Measurements from ENCODE around the gene RABL3.

DNA sequence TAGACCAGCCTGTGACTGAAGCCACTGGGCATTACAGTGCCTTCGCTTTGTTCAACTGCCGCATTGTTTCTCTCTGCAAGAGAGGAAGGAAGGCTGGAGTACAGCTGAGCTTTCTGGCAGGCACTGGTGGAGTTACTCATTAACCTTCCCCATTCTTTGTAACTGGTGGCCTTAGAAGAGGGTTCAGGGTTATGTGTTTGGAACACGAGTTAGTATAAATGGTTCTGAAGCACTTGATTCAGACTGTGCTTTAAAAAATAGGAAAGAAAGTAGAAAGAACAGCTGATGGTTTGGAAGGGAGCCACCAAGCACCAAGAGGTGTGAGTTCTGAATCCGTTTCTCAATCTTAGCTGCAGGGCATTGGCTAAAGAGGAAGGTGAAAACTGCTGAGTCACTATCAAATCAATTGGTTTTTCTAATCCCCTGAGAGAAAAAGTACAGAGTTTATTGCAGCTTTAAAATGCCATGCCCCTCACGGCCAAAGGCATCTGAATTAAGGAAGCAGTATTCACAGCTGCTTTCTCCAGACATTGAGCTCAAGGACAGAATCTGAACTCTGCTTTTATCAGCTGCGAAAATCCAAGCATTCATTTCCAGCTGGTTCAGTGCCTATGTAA lies 63.9 kb downstream of the RABL3 start:
- TF ChIP-seq GATA3 (IDR thresholded peaks at IDR 0.05; ENCODE audit: low read depth, low read length) (no peak), GATA2 (IDR thresholded peaks at IDR 0.05; ENCODE audit: low read depth, low read length) (no peak)

Data from SH-SY5Y (cell line).